GM18511 (cell line): ENCODE data around the gene BCKDHA.
"Not testable (repeated sequence)": the region's sequence is repeated elsewhere in the genome, so short reads cannot be mapped to it uniquely, and the experiment has no call there.

ENCODE experiments used
- ATAC-seq: cut with Tn5 transposase; IDR thresholded peaks from one replicate; pipeline ENCODE4 v1.9.1; 2021; ENCODE audit warnings: mild to moderate bottlenecking, moderate library complexity; ENCODE audit not compliant: unreplicated experiment

BCKDHA gene

GRCh38 chr19:41364524-41365391 lies 32.9 kb upstream of the BCKDHA start:
- ATAC-seq: no peak

- ATAC-seq: no peak
These were observed 31.5 kb upstream of the BCKDHA start for GRCh38 chr19:41366089-41366488.

- peak; percentile 36 for ATAC-seq
These were observed 29.7 kb upstream of the BCKDHA start for GRCh38 chr19:41367848-41368301.

GRCh38 chr19:41369769-41370168 lies 27.8 kb upstream of the BCKDHA start:
- no peak for ATAC-seq

GRCh38 chr19:41371119-41371518 lies 26.5 kb upstream of the BCKDHA start:
- not testable (repeated sequence) for ATAC-seq

GRCh38 chr19:41371541-41371940 lies 26.1 kb upstream of the BCKDHA start:
- no peak for ATAC-seq

GRCh38 chr19:41372501-41372900 lies 25.1 kb upstream of the BCKDHA start:
- ATAC-seq: no peak

GRCh38 chr19:41373993-41374392 lies 23.6 kb upstream of the BCKDHA start:
- ATAC-seq: no peak

GRCh38 chr19:41376241-41376997 lies 21.2 kb upstream of the BCKDHA start, which contains the start of gene TMEM91:
TMEM91 (plus strand) TSS chr19:41376533; CDS start chr19:41378310, 1,777 bp downstream.
- ATAC-seq: no peak

GRCh38 chr19:41376998-41377365 lies 20.6 kb upstream of the BCKDHA start:
- no peak for ATAC-seq

GRCh38 chr19:41377977-41378709 lies 19.5 kb upstream of the BCKDHA start:
- peak; percentile 71 for ATAC-seq

- ATAC-seq: not testable (repeated sequence)
These were observed 16.1 kb upstream of the BCKDHA start for GRCh38 chr19:41381536-41381935.

GRCh38 chr19:41384351-41384750 lies 13.3 kb upstream of the BCKDHA start:
- no peak for ATAC-seq

- no peak for ATAC-seq
These were observed 11.2 kb upstream of the BCKDHA start for GRCh38 chr19:41386442-41386841.

- no peak for ATAC-seq
These were observed 6.0 kb upstream of the BCKDHA start for GRCh38 chr19:41391618-41392017.

GRCh38 chr19:41392775-41393174 lies 4.8 kb upstream of the BCKDHA start:
- no peak for ATAC-seq

- no peak for ATAC-seq
These were observed 2.3 kb upstream of the BCKDHA start for GRCh38 chr19:41395355-41395754.

GRCh38 chr19:41398050-41398418 lies 416 bp downstream of the BCKDHA start:
- ATAC-seq: no peak

GRCh38 chr19:41398598-41398997 lies 980 bp downstream of the BCKDHA start:
- ATAC-seq: no peak

- ATAC-seq: no peak
These were observed 1.5 kb downstream of the BCKDHA start for GRCh38 chr19:41399091-41399490.

GRCh38 chr19:41399525-41399924 lies 1.9 kb downstream of the BCKDHA start:
- ATAC-seq: no peak
